HG02852 (cell line): ENCODE results near the gene LRRC15.

Experiments used
- ATAC-seq: cut with Tn5 transposase; IDR thresholded peaks from one replicate; pipeline ENCODE4 v1.9.1; 2021; ENCODE audit warnings: mild to moderate bottlenecking, moderate library complexity; ENCODE audit not compliant: unreplicated experiment

The LRRC15 gene

GRCh38 chr3:194386066-194386465 lies 16.5 kb upstream of the LRRC15 start:
- ATAC-seq = no peak

GRCh38 chr3:194384569-194385001 lies 15.0 kb upstream of the LRRC15 start:
- no peak for ATAC-seq

- no peak for ATAC-seq
Measured at GRCh38 chr3:194384156-194384555, 14.6 kb upstream of the LRRC15 start.

GRCh38 chr3:194383276-194383940 lies 13.9 kb upstream of the LRRC15 start:
- ATAC-seq = no peak

GRCh38 chr3:194382892-194383223 lies 13.3 kb upstream of the LRRC15 start:
- no peak for ATAC-seq

- no peak for ATAC-seq
Measured at GRCh38 chr3:194382196-194382891, 12.8 kb upstream of the LRRC15 start.

GRCh38 chr3:194381460-194381875 lies 11.9 kb upstream of the LRRC15 start:
- ATAC-seq = no peak

- ATAC-seq = no peak
Measured at GRCh38 chr3:194380326-194380725, 10.8 kb upstream of the LRRC15 start.

- ATAC-seq = no peak
Measured at GRCh38 chr3:194379651-194380050, 10.1 kb upstream of the LRRC15 start.

- ATAC-seq = no peak
Measured at GRCh38 chr3:194379231-194379630, 9.7 kb upstream of the LRRC15 start.

GRCh38 chr3:194377708-194378107 lies 8.2 kb upstream of the LRRC15 start:
- ATAC-seq = no peak

- no peak for ATAC-seq
Measured at GRCh38 chr3:194376241-194376560, 6.7 kb upstream of the LRRC15 start.

GRCh38 chr3:194375473-194376240 lies 6.1 kb upstream of the LRRC15 start:
- no peak for ATAC-seq

- no peak for ATAC-seq
Measured at GRCh38 chr3:194374935-194375334, 5.4 kb upstream of the LRRC15 start.

- ATAC-seq = no peak
Measured at GRCh38 chr3:194373899-194374298, 4.4 kb upstream of the LRRC15 start.

- no peak for ATAC-seq
Measured at GRCh38 chr3:194373028-194373427, 3.5 kb upstream of the LRRC15 start.

GRCh38 chr3:194370753-194371152 lies 1.2 kb upstream of the LRRC15 start:
- no peak for ATAC-seq

- ATAC-seq = no peak
Measured at GRCh38 chr3:194368918-194369317, 625 bp downstream of the LRRC15 start.

- ATAC-seq = no peak
Measured at GRCh38 chr3:194367992-194368841, 1.3 kb downstream of the LRRC15 start.

GRCh38 chr3:194365978-194366490 lies 3.5 kb downstream of the LRRC15 start:
- no peak for ATAC-seq

- ATAC-seq = no peak
Measured at GRCh38 chr3:194365526-194365925, 4.0 kb downstream of the LRRC15 start.
